Measurements from ENCODE around the gene DISP2.

DNA sequence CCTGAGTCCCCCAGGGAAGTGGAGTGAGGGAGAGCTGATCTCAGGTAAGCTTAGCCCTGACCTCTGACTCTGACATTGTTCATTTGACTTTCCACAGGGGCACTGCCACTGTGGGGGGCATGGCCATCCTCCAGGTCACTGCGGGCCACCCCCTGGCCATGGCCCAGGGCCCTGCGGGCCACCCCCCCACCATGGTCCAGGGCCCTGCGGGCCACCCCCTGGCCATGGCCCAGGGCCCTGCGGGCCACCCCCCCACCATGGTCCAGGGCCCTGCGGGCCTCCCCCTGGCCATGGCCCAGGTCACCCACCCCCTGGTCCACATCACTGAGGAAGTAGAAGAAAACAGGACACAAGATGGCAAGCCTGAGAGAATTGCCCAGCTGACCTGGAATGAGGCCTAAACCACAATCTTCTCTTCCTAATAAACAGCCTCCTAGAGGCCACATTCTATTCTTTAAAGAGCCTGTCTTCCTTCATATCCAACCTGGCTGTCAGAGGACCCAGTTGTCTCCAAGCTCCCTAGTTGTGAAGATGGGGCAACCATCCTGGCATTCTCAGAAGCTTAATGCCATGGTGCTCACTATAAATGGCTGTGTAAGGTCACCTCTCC lies 1.9 kb upstream of the DISP2 start:
- no peak for TF ChIP-seq CSDC2 (CRISPR knock-in tag; IDR thresholded peaks at IDR 0.05)
- no peak for TF ChIP-seq ZFP30 (CRISPR knock-in tag; IDR thresholded peaks at IDR 0.05)
- TF ChIP-seq RARB (CRISPR knock-in tag; IDR thresholded peaks at IDR 0.05) = no peak
- TF ChIP-seq TCF4 (CRISPR knock-in tag; IDR thresholded peaks at IDR 0.05; ENCODE audit: borderline replicate concordance) = no peak
- no peak for TF ChIP-seq ZNF8 (CRISPR knock-in tag; IDR thresholded peaks at IDR 0.05)
- TF ChIP-seq PATZ1 (CRISPR knock-in tag; IDR thresholded peaks at IDR 0.05; ENCODE audit: borderline replicate concordance) = no peak
- TF ChIP-seq ARNTL (CRISPR knock-in tag; IDR thresholded peaks at IDR 0.05; ENCODE audit: borderline replicate concordance, low read depth) = no peak
- no peak for TF ChIP-seq ZFP3 (CRISPR knock-in tag; IDR thresholded peaks at IDR 0.05)
- no peak for TF ChIP-seq BACH2 (CRISPR knock-in tag; IDR thresholded peaks at IDR 0.05; ENCODE audit: borderline replicate concordance)
- TF ChIP-seq PPARA (CRISPR knock-in tag; IDR thresholded peaks at IDR 0.05; ENCODE audit: borderline replicate concordance) = no peak
- no peak for TF ChIP-seq ZC3H10 (CRISPR knock-in tag; IDR thresholded peaks at IDR 0.05)
- TF ChIP-seq CREB5 (CRISPR knock-in tag; IDR thresholded peaks at IDR 0.05; ENCODE audit: low read depth) = no peak
- no peak for TF ChIP-seq OSR1 (CRISPR knock-in tag; IDR thresholded peaks at IDR 0.05)

All from SK-N-SH treated with all-trans-retinoic acid at 6 μM for 48 hours (cell line).